GM10847 (cell line): ENCODE measurements around the gene SLC6A1.

Experiments
- POLR2A ChIP-seq: IDR thresholded peaks from 2 replicates; pipeline ENCODE4 v1.6.1; 2011; ENCODE audit not compliant: insufficient read length; ENCODE audit errors: extremely low read depth

Gene SLC6A1

GRCh38 chr3:10998542-10998941 is 6.0 kb downstream of the SLC6A1 start:
- no peak for TF ChIP-seq POLR2A

- TF ChIP-seq POLR2A, result no peak
These were observed 6.9 kb downstream of the SLC6A1 start for GRCh38 chr3:10999221-11000107.

- no peak for TF ChIP-seq POLR2A
These were observed 8.0 kb downstream of the SLC6A1 start for GRCh38 chr3:11000528-11000927.

- TF ChIP-seq POLR2A, result no peak
These were observed 8.6 kb downstream of the SLC6A1 start for GRCh38 chr3:11001020-11001657.

- no peak for TF ChIP-seq POLR2A
These were observed 9.1 kb downstream of the SLC6A1 start for GRCh38 chr3:11001658-11002021.

GRCh38 chr3:11002371-11002807 is 9.8 kb downstream of the SLC6A1 start:
- TF ChIP-seq POLR2A, result no peak

GRCh38 chr3:11004563-11004962 is 12.0 kb downstream of the SLC6A1 start:
- TF ChIP-seq POLR2A, result no peak

GRCh38 chr3:11005686-11006256 is 13.2 kb downstream of the SLC6A1 start:
- TF ChIP-seq POLR2A, result no peak

- TF ChIP-seq POLR2A, result no peak
These were observed 14.7 kb downstream of the SLC6A1 start for GRCh38 chr3:11006986-11007933.

- no peak for TF ChIP-seq POLR2A
These were observed 17.4 kb downstream of the SLC6A1 start for GRCh38 chr3:11009898-11010297.

- TF ChIP-seq POLR2A, result no peak
These were observed 18.0 kb downstream of the SLC6A1 start for GRCh38 chr3:11010426-11011165.

GRCh38 chr3:11014253-11014652 is 21.7 kb downstream of the SLC6A1 start:
- no peak for TF ChIP-seq POLR2A

- TF ChIP-seq POLR2A, result no peak
These were observed 22.2 kb downstream of the SLC6A1 start for GRCh38 chr3:11014752-11015151.

- no peak for TF ChIP-seq POLR2A
These were observed 22.8 kb downstream of the SLC6A1 start for GRCh38 chr3:11015369-11015768.

GRCh38 chr3:11016727-11017126 is 24.2 kb downstream of the SLC6A1 start:
- TF ChIP-seq POLR2A, result no peak
